Stomach (tissue), 9 donors: ENCODE measurements around the gene SEC11A. TPM values are rescaled to one million over a fixed set of nuclear protein-coding genes. Genes with fewer than 3 reads are reported as not detected.
"Not testable (repeated sequence)": the region's sequence is repeated elsewhere in the genome, so short reads cannot be mapped to it uniquely, and the experiment has no call there.

Experiments used
- DNase-seq, 2 donors: peaks; one replicate each; pipeline versions ENCODE4 v3.0.0 to v3.0.0-alpha.2; 2013 to 2019
- H3K27ac ChIP-seq, 5 donors: fragments of 200-600 bp in 4 of 5; sonication (generic) in 4 of 5; one replicate each; pipeline ENCODE4 v1.5.1; 2013 to 2019; ENCODE audit warnings: mild to moderate bottlenecking in 1 of 5, moderate library complexity in 1 of 5
- H3K27me3 ChIP-seq, 3 donors: fragments of 200-600 bp; sonication (generic); one replicate each; pipeline ENCODE4 v1.5.1; 2017 to 2019; ENCODE audit warnings: mixed run types in 1 of 3
- H3K36me3 ChIP-seq, 4 donors: fragments of 200-600 bp; sonication (generic); 1 replicate in 3 of 4; 2 replicates in 1 of 4; pipeline ENCODE4 v1.5.1; 2016 to 2019
- H3K4me1 ChIP-seq, 4 donors: fragments of 200-600 bp; sonication (generic); one replicate each; pipeline ENCODE4 v1.5.1; 2016 to 2019
- H3K4me3 ChIP-seq, 4 donors: fragments of 200-600 bp; sonication (generic) in 3 of 4; one replicate each; pipeline ENCODE4 v1.5.1; 2016 to 2019; ENCODE audit warnings: mild to moderate bottlenecking in 1 of 4
- H3K9me3 ChIP-seq, 4 donors: fragments of 200-600 bp; sonication (generic); one replicate each; pipeline ENCODE4 v1.5.1; 2016 to 2019
- EP300 ChIP-seq: sonication (generic); formaldehyde crosslinking; IDR thresholded peaks from one replicate; pipeline ENCODE4 v1.6.1; 2017; ENCODE audit warnings: antibody characterized with exemption
- POLR2A ChIP-seq, 4 donors: fragments of 450-650 bp; IDR thresholded peaks; one replicate each; pipeline ENCODE4 v1.6.1; 2016; ENCODE audit warnings: antibody characterized with exemption in 4 of 4, control low read depth in 2 of 4, mild to moderate bottlenecking in 1 of 4, moderate library complexity in 1 of 4
- POLR2AphosphoS5 ChIP-seq, 3 donors: sonication (generic); formaldehyde crosslinking; IDR thresholded peaks; one replicate each; pipeline ENCODE4 v1.6.1; 2016; ENCODE audit warnings: antibody characterized with exemption in 3 of 3
- WGBS, 5 donors: extraction: QIAGEN DNeasy Blood & Tissue Kit in 3 of 5; methylation state at CpG; one replicate each; pipeline versions ENCODE4 v1.1.5 to v1.1.7; 2013 to 2018; 5-methylcytosine and 5-hydroxymethylcytosine counted together
- intact Hi-C: fragments of 100-400 bp; cut with DNase I; formaldehyde crosslinking; loops from one replicate; pipeline ENCODE4 v1.15.1; 2023; ENCODE audit warnings: low total_unique reads
- polyA plus RNA-seq, 3 donors: library from polyadenylated mRNA; stranded (reverse); fragments of 200-250 nt; gene quantifications; one replicate each; pipeline ENCODE4 v1.2.3, GENCODE V29; 2013
- total RNA-seq, 5 donors: library from RNA; depleted of rRNA; stranded (reverse); fragments of >200 nt; gene quantifications; one replicate each; pipeline versions ENCODE4 v1.1.0 to v1.2.3, GENCODE V29; 2014 to 2016
- TF ChIP-seq, protein P1 (sequence below), 7 experiments: fragments of 450-650 bp in 4 of 7; fragments of 200-600 bp in 3 of 7; sonication (generic) in 3 of 7; IDR thresholded peaks; one replicate each; pipeline ENCODE4 v1.5.1; 2016 to 2019; ENCODE audit warnings: antibody characterized with exemption in 7 of 7, control low read depth in 2 of 7, mild to moderate bottlenecking in 1 of 7
- donor health status: healthy with polysubstance abuse.
- donor health status: Bipolar disorder and iron deficiency.
- donor health status: healthy.

Gene SEC11A
- total and polyA plus RNA-seq, 8 donors: 24.3 to 186 (median 101) TPM

DNA sequence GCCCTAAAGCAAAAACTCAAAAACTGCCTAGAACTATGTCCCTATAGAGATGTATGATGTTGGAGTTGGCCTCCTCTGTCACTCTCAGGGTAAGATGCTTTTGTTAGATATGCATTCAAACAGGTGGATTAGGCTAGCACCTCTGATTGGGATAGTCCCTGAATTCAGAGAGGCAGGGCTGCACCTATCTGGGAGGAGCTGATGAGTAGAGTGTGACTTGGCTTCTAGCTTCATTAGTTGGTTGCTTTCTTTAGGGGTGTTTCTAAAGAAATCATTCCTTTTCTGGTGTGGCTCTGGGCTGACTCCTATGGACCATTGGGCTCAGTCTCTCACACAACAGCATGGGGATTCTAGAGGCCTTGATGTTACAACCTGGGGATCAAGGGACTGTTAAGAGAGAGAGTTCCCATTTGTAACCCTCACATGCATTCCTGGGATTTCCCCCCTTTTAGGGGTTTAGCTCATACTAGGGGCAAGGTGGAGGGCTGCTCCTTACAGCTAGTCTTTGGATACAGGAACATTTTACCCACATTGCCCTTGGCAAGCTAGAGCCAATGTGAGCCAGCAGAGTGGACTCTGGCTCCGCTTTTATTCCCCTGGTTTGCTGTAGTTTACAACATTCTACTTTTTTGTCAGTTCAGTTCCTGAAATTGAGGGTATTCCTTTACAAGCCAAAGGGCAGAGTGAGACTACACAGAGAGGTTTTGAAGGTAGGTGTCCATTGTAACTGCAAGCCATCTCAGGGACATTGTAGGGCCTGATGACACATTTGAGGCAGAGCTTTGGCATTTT lies 40.0 kb upstream of the SEC11A start:
- Histone ChIP-seq H3K9me3 (no peaks in the 10 kb centered on the region), H3K27ac (no peak overlapping the region), H3K4me3 (no peak overlapping the region), H3K36me3 (peaks cover 0 to 11% (median 0%) of the 10 kb centered on the region in 4 donors), H3K4me1 (peaks cover 37 to 88% (median 73%) of the 10 kb centered on the region in 4 donors), H3K27me3 (no peaks in the 10 kb centered on the region)
- no peak for DNase-seq
- 90 to 100% (median 96%) methylated on average over 1 of the region's 1 CpG for WGBS, 5 donors
- TF ChIP-seq POLR2A (IDR thresholded peaks at IDR 0.05) (no peak), EP300 (no peak), POLR2AphosphoS5 (IDR thresholded peaks at IDR 0.05) (no peak)
- TF ChIP-seq, protein P1, sequence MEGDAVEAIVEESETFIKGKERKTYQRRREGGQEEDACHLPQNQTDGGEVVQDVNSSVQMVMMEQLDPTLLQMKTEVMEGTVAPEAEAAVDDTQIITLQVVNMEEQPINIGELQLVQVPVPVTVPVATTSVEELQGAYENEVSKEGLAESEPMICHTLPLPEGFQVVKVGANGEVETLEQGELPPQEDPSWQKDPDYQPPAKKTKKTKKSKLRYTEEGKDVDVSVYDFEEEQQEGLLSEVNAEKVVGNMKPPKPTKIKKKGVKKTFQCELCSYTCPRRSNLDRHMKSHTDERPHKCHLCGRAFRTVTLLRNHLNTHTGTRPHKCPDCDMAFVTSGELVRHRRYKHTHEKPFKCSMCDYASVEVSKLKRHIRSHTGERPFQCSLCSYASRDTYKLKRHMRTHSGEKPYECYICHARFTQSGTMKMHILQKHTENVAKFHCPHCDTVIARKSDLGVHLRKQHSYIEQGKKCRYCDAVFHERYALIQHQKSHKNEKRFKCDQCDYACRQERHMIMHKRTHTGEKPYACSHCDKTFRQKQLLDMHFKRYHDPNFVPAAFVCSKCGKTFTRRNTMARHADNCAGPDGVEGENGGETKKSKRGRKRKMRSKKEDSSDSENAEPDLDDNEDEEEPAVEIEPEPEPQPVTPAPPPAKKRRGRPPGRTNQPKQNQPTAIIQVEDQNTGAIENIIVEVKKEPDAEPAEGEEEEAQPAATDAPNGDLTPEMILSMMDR (IDR thresholded peaks at IDR 0.05): no peak
- intact Hi-C loops: no loop called here

GRCh38 chr15:84754889-84755288 lies 39.0 kb upstream of the SEC11A start:
- Histone ChIP-seq H3K4me1 (peaks cover 39 to 88% (median 74%) of the 10 kb centered on the region in 4 donors), H3K36me3 (peaks cover 0 to 11% (median 0%) of the 10 kb centered on the region in 4 donors)
- H3K4me3 ChIP-seq, H3K27me3 ChIP-seq, DNase-seq, H3K9me3 ChIP-seq, H3K27ac ChIP-seq, intact Hi-C loops: not testable (repeated sequence)
- WGBS, 5 donors: 48 to 91% (median 76%) methylated on average over 4 of the region's 4 CpGs

- 34 to 51% (median 44%) methylated on average over 3 of the region's 3 CpGs for WGBS, 5 donors
- no peak for DNase-seq
- H3K27me3 ChIP-seq: no peaks in the 10 kb centered on the region
- peak overlapping the region in 2 of 5 donors; percentile 16 to 56 for H3K27ac ChIP-seq
- H3K4me3 ChIP-seq: no peak overlapping the region
- H3K4me1 ChIP-seq: peaks cover 35 to 76% (median 65%) of the 10 kb centered on the region in 4 donors
- intact Hi-C loops: no loop called here
- peaks cover 0 to 11% (median 0%) of the 10 kb centered on the region in 4 donors for H3K36me3 ChIP-seq
- no peaks in the 10 kb centered on the region for H3K9me3 ChIP-seq
- TF ChIP-seq POLR2AphosphoS5 (IDR thresholded peaks at IDR 0.05): no peak
- TF ChIP-seq POLR2A (IDR thresholded peaks at IDR 0.05): no peak
- TF ChIP-seq EP300: no peak
- TF ChIP-seq, protein P1 (IDR thresholded peaks at IDR 0.05): no peak
Observed at GRCh38 chr15:84752700-84753099, 36.8 kb upstream of the SEC11A start.

GRCh38 chr15:84752195-84752594 lies 36.3 kb upstream of the SEC11A start:
- H3K4me1 ChIP-seq: peaks cover 35 to 78% (median 67%) of the 10 kb centered on the region in 4 donors
- H3K27me3 ChIP-seq: no peaks in the 10 kb centered on the region
- no peaks in the 10 kb centered on the region for H3K9me3 ChIP-seq
- TF ChIP-seq EP300 (no peak), POLR2A (IDR thresholded peaks at IDR 0.05) (no peak), POLR2AphosphoS5 (IDR thresholded peaks at IDR 0.05) (no peak)
- TF ChIP-seq, protein P1 (IDR thresholded peaks at IDR 0.05): no peak
- peak overlapping the region in 2 of 5 donors; percentile 16 to 56 for H3K27ac ChIP-seq
- H3K36me3 ChIP-seq: peaks cover 0 to 11% (median 0%) of the 10 kb centered on the region in 4 donors
- DNase-seq: no peak
- 95 to 100% (median 97%) methylated on average over 1 of the region's 1 CpG for WGBS, 5 donors
- intact Hi-C loops: no loop called here
- no peak overlapping the region for H3K4me3 ChIP-seq

GRCh38 chr15:84751721-84752120 lies 35.8 kb upstream of the SEC11A start:
- WGBS, 5 donors: 85 to 89% (median 86%) methylated on average over 6 of the region's 6 CpGs
- H3K4me1 ChIP-seq: peaks cover 35 to 83% (median 72%) of the 10 kb centered on the region in 4 donors
- peaks cover 0 to 11% (median 0%) of the 10 kb centered on the region in 4 donors for H3K36me3 ChIP-seq
- H3K4me3 ChIP-seq, H3K27me3 ChIP-seq, H3K27ac ChIP-seq, DNase-seq, H3K9me3 ChIP-seq, intact Hi-C loops: not testable (repeated sequence)
